GM10266 (cell line): ENCODE data around the gene TMC1.

Experiments
- DNase-seq: peaks from one replicate; pipeline ENCODE4 v3.0.0; 2012; ENCODE audit errors: extremely low spot score
- TF ChIP-seq, protein P1 (sequence below): IDR thresholded peaks from 2 replicates; pipeline ENCODE4 v1.5.1; 2012; ENCODE audit warnings: mild to moderate bottlenecking, low read depth; ENCODE audit not compliant: control insufficient read depth, insufficient read depth; ENCODE audit errors: missing control alignments

TMC1 gene

DNA sequence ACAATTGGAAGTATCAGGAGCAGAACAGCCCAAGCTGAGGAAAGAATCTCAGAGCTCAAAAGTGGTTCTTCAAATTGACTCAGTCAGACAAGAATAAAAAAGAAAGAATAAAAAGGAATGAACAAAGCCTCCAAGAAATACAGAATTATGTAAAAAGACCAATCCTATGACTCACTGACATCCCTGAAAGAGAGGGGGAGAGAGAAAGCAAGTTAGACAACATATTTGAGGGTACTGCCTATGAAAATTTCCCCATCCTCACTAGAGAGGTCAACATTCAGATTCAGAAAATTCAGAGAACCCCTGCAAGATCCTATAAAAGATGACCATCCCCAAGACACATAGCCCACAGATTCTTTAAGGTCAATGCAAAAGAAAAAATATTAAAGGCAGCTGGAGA, 258.2 kb downstream of the TMC1 start:
- TF ChIP-seq, protein P1, sequence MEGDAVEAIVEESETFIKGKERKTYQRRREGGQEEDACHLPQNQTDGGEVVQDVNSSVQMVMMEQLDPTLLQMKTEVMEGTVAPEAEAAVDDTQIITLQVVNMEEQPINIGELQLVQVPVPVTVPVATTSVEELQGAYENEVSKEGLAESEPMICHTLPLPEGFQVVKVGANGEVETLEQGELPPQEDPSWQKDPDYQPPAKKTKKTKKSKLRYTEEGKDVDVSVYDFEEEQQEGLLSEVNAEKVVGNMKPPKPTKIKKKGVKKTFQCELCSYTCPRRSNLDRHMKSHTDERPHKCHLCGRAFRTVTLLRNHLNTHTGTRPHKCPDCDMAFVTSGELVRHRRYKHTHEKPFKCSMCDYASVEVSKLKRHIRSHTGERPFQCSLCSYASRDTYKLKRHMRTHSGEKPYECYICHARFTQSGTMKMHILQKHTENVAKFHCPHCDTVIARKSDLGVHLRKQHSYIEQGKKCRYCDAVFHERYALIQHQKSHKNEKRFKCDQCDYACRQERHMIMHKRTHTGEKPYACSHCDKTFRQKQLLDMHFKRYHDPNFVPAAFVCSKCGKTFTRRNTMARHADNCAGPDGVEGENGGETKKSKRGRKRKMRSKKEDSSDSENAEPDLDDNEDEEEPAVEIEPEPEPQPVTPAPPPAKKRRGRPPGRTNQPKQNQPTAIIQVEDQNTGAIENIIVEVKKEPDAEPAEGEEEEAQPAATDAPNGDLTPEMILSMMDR = no peak
- DNase-seq = no peak

DNA sequence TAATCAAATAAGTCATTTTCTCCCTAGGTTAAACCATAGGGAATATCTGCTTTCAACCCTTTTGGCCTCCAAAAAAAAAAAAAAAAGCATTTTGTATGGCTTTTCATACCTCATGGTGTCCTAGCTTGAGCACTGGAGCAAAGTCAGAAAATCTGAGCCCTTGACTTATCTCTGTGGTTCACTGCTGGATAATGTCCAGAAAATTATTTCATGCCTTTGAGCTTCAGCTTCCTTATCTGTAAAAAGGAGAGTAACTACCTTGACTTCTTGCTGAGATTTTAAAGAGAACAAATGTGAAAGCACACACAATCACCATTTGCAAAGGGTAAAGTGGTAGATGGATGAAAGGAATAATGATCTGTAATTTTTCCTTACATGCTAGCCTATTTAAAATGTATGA, 265.5 kb downstream of the TMC1 start:
- no peak for DNase-seq
- TF ChIP-seq, protein P1 = no peak

DNA sequence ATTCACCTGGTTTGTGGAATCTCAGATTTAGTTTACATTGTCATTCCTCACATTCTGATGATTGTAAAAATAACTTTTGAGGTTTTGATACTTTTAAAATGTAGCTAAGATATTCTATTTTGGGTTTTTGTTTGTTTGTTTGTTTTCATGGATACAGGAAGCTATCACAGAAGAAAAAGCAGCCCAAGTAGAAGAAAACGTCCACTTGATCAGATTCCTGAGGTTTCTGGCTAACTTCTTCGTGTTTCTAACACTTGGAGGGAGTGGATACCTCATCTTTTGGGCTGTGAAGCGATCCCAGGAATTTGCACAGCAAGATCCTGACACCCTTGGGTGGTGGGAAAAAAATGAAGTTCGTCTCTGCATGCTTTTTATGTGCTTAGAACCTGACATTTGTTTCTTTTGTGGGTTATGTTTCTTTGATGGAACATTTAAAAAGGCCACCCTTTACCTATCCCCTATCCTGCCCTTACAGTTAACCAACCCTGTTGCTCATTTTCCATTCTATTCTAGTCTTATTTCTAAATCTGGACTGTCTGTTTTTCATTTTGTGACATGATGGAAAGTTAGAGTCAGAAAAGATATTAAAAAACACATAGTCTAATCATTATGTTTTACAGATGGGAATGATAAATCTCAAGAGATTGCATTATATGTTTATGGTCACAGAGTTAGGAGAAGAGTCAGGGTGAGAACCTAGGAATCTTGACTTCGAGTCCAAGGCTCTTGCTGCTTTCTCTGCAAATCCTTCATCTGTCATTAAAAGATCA, 267.7 kb downstream of the TMC1 start:
- no peak for DNase-seq
- TF ChIP-seq, protein P1 = no peak

DNA sequence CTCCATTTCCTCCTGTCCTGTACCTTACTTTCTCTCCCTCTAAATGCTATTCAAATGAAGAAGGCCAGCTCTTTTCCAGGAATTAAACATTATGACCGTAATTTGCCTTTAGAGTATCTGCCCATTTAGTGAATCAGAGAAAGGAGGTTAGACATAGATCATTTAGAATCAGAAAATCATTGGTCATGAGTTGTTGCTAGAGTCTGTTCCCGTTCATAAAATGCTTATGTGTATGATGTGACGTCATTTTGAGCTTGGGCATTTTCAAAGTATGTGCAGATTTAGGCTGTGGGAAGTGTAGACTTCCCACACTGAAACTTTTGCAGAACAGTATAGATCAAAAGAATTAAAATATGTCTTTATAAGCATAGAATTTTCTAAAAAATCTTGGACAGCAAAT, 268.5 kb downstream of the TMC1 start:
- DNase-seq = no peak
- TF ChIP-seq, protein P1 = no peak

DNA sequence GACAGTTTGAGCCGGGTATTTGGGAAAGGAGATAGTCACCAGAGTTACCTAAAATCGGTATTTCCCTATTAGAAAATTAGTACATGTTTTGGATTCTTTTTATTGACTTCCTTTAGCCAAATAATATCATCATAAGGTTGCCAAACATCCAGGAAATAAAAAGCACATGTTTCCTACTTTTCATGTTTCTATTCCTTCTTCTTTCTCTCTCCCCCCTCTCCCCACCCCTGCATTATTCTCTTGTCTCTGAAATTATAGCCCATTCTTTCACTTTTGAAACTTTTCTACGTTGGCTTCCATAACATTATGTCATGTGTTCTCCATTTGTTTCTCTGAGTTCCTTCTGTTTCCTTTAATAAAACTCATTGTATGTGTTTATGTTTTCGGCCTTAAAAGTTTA, 269.6 kb downstream of the TMC1 start:
- no peak for DNase-seq

DNA sequence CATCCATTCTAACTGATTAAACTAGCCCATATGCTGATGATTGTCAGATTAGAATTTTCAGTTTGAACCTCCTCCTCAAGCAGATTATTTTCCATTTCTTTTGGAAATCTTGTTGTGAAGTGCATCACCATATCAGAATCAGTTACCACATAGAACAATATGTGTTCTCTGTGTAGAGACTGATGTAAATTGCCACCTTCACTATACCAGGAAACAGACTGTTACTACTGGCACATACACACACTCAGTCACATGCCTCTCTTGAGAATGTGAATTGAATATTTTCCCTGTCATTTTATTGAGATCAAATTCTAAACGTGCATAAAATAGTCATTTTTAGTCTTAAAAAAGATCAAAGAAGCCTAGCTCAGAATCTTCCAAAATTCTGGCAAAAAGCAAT, 270.0 kb downstream of the TMC1 start:
- TF ChIP-seq, protein P1 = no peak
- no peak for DNase-seq

More for the DNA sequence above, 269.6 kb downstream of the TMC1 start:
- TF ChIP-seq, protein P1 = no peak

DNA sequence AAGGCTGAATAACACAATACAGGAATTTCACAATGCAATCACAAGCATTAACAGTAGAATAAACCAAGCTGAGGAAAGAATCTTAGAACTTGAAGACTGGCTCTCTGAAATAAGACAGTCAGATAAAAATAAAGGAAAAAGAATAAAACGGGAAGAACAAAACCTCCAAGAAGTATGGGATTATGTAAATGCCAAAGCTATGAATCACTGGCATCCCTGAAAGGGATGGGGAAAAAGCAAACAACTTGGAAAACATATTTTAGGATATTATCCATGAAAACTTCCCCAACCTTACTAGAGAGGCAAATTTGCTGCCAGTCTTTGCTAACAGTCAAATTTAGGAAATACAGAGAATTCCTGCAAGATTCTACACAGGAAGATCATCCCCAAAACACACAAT, 273.5 kb downstream of the TMC1 start:
- TF ChIP-seq, protein P1 = no peak
- no peak for DNase-seq
